Suppressor macrophage (primary cell): ENCODE measurements around the gene SBK1.
A peak's percentile ranks its signal among the peaks of the same experiment; 100 is the strongest.
"Not testable (repeated sequence)": the region's sequence is repeated elsewhere in the genome, so short reads cannot be mapped to it uniquely, and the experiment has no call there.

Source experiments
- DNase-seq, 4 experiments: peaks; one replicate each; pipeline ENCODE4 v3.0.0-alpha.2; 2020 to 2022
- total RNA-seq, 17 experiments: gene quantifications; one replicate each; lab custom pipeline; 2026; ENCODE audit warnings: mixed read lengths in 6 of 17, inconsistent platforms in 3 of 17; lab: John Stamatoyannopoulos, UW

SBK1 gene
- 0 to 2.1 (median 0.06) reads per million in 17 experiments for total RNA-seq

DNA sequence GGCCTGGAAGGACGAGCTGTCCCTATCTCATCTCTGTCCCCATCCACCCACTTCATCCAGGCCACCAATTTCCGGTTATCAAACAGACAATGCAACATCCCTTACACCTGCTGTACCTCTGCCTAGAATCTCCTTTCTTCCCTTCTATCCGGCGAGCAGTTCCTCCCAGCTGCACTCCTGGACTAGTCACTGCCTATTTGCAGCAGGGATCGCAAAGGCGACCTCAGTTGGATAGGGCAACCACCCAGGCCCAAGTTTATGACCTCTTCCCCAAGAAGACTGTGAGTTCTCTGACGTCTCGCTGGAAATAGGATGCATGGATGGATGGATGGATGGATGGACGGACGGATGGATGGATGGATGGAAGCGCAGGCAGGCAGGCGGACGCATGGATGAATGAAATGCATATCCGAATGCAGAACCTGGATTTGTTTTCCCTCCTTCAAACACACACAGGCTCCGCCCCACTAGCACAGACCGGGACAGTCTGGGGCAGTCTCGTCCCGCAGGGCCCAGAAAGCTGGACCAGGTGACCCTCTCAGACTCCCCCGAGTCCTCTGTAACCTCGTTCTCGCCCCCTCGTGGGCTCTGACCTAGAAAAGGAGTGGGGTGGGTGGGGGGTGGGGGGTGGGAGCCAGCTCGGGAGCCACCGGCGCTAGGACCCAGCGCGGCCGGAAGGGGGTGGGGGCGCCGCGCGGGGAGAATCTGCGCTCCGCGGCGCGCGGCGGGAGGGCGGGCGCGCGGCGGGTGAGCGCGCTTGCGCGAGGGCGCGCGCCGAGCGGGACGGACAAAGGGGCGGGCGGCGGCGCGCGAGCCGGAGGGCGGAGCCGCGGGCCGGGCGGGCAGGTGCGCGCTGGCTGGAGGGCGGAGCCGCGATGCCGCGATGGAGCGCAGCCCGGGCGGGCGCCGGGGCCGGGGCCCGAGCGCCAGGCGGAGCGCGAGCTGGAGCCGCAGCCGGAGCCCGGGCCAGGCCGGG, at the start of gene SBK1:
SBK1 (plus strand) TSS at position 875 of the 976 bp plus-strand sequence. CDS start 24,867 bp downstream, outside the sequence.
- peak; percentile 60 to 91 (median 76) for DNase-seq

DNA sequence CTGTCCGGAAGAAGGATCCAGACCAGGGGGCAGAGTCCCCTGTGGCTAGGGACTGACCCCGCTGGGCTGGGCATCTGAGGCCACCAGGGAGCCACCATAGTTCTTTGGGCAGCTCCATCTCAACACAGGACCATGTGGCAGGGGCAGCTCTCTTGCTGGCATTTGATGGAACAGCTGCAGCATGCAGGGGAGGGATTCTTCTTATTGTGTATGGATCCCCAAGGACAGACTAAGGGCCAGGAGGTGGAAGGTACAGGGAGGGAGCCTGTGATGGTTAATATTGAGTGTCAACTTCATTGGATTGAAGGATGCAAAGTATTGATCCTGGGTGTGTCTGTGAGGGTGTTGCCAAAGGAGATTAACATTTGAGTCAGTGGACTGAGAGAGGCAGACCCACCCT, 42.8 kb upstream of the SBK1 start:
- not testable (repeated sequence) for DNase-seq

DNA sequence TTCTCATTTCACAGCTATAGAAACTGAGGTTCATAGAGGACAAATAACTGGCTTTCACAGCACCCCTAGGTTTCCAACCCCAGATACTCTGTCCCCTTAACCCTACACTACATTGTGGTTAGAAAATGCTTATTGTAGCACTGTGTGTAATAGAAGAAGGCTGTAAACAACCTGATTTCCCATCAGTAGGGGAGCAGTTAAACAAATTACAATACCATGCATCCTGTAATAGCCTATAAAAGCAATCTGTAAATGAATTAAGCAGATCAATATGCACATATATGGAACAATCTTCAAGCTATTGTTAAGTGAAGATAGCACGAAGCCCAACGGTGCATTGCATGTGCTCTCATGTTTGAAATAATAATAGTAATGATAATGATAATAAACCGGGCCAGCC, 41.3 kb upstream of the SBK1 start:
- DNase-seq = no peak

DNA sequence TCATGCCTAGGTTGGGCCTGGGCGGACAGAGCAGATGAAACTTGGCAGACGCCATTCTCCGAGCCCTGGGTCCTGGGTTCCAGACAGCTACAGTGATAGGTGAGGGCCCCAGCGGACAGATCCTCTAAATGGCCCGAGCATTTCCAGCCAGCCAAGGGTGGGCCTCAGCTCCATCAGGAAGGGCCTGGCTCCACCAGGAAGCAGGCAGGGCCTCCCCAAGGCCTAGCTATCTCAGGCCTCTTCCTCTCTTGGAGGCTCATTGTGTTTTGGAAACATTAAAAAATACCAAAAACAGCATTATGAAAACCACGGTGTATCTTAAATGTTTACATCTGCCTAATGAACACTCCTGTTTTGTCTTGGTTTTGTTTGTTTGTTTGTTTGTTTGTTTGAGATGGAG, 38.2 kb upstream of the SBK1 start:
- no peak for DNase-seq

DNA sequence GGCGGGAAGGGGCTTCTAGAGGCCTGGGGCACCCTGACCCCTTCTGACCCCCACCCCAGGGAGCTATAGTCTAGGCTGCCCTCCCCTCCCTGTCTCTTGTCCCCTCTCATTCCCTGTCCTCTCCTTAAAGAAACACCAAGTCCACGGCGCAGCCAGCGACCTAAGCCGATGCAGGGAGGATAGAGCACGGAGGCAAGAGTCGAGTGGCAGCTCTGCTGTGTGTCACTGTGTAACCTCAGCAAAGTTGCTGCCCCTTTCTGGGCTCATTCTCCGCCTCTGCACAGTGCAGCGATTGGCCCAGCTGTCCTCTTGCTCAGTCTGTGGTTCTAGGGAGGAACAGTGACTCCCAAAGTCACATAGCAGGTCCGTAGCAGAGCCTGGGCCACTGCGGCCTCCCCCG, 36.5 kb upstream of the SBK1 start:
- DNase-seq = no peak

DNA sequence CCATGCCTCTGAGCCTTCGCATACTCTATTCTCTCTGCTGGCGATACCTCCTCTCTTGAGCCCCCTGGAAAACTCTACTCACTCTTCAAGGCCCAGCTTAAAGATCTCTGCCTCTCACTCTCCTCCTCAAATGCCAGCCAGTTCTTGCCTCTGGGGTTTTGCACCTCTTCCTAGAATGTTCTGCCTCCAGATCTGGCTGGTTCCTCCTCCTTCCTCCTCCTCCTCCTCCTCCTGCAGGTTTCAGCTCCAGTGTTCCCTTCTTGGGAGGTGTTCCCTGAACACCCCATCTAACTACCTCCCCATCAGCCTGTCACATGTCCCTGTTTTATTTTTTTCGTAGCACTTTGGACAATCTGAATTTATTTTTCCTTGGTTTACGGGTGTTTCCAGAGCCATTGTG, 35.1 kb upstream of the SBK1 start:
- DNase-seq = no peak

DNA sequence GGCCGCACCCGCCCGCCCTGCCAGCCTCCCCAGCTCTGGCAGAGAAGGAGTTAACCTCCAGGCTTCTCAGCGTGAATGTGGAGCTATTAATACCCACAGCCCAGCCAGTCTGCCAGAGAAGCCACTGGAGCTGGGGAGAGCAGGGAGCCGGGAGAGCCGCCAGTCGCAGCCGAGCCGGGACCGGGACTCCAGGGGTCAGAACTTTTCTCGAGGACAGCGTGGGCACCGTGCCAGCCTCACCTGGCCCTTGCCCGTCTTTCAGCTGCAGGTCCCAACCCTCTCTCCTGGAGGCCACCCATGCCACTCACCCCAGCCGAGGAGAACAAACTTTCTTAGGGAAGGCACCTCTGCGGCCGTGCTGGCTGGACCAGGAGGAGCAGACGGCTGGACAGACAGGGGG, 33.8 kb upstream of the SBK1 start:
- DNase-seq = no peak

DNA sequence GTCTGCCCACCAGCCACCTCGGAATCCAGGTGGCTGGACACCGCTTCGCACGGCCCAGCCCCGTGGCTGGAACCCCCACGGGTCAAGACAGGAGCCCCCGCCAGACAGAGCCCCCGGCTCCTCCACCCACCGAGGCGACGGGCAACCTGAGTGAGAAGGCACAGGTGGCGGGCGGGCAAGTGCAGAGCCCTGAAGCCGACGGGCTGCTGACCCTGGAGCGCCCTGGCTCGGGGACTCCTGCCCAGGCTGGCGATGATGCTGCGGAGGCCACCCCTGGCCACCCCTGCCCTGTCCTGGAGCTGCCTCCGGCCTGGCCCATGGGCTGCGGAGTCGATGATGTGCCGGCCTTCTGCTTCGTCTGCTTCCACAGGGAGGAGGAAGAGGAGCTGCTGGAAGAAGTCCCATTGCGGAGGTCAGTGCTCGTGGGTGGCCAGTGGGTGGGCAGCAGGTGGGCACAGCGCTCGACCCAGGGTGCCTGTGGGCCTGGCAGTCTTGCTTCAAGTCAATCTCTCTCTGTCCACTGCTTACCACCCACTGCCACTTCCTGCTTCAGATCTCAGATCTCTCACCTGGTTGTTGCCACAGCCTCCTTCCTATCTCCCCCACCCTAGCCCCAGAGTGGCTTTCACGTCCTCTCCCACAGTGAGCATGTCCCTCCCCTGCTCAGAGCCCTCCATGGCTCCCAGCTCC, 33.1 kb upstream of the SBK1 start:
- DNase-seq = no peak

DNA sequence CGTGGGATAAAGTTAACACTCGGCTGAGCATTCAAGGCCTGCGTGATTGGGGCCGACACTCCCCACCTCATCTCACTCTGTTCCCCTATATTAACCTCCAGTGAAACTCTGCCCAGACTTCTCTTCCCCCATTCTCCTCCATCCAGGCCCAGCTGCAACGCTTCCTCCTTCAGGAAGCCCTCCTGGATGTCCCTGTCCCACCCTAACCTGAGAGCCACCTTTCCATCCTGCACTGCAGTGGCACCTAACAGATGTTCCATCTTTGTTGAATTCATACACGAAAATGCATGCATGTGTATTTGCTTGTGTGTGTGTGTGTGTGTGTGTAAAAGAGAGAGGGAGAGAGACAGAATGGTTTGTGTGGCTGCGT, 32.6 kb upstream of the SBK1 start:
- no peak for DNase-seq

DNA sequence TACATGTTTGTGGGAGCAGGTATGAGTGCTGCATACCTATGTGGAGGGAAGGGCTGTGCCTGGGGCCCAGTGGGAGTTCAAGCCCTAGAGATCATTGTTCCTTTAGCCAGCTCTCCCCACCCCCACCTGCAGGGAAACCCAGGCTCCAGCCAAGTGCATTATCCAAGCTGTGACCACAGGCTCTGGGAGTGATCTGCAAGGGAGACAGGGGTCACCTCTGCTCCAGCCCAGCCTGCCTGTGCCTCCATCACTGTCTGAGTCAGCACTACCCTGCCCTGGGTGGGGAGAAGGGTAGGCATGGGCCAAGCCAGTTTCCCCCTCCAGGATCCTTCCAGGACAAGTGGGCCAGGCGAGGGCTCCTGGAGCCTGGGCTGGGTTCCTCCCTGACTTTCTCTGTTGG, 32.1 kb upstream of the SBK1 start:
- DNase-seq = no peak

DNA sequence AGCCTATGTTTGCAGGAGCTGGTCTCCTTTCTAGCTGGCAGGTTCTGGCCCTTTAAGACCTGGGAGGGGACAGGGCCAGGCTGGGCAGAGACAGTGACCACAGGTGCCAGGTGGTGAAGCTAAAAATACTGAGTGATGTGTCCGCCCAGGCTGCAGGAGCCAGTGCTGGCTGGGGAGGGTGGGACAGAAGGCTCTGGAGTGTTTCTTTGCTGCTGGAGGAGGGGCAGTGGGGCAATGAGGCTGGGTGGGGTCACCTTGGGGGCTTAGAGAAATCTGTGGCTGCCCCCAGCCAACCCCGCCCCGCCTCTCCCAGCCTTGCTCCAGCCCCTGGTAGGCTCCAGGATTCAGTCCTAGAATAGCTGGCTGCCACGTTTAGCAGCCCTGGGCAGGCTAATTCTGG, 30.4 kb upstream of the SBK1 start:
- no peak for DNase-seq

DNA sequence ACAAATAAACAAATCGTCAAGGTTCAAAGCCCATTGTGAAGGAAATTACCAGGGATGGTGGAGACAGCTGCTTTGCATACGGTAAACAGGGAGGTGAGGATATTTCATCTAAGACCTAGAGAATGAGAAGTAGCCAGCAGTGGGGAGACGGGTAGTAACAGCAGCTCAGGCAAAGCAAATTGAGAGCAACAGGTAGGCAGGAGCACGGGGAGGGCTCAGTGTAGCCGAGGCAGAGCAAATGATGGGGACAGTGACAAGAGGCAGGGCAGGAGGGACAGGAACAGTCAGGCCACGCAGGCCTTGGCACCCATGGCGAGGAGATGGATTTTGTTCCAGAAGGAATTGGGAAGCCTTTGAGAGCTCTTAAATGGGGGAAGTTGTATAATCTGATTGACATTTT, 29.0 kb upstream of the SBK1 start:
- no peak for DNase-seq

DNA sequence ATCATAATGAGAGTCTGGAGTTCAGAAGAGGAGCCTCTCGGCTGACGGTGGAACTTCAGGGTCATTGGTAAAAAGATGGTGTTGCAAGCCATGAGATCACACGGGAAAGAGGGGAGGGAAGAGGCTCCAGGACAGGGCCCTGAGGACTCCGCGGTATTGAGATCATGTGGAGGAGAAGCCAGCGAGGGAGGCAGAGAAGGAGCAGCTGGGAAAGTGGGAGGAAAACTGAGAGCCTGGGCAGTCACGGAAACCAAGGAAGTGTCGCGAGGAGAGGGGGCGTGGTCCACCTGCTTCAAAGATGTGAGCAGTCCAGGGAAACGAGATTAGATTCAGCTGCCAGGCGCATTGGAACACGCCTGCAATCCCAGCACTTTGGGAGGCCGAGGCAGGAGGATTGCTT, 27.7 kb upstream of the SBK1 start:
- DNase-seq = peak; percentile 2 to 63 (median 31)

DNA sequence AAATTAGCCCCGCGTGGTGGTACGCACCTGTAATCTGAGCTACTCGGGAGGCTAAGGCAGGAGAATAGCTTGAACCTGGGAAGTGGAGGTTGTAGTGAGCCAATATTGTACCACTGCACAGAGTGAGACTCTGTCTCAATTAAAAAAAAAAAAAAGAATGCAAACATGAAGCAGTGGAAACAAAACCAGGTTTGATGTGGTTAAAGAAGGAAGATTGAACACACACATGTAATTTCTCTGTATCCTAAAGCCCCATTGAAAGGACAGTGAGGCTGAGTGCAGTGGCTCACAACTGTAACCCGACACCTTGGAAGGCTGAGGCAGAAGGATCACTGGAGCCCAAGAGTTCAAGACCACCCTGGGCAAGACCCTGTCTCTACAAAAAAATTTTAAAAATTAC, 26.5 kb upstream of the SBK1 start:
- DNase-seq = no peak

DNA sequence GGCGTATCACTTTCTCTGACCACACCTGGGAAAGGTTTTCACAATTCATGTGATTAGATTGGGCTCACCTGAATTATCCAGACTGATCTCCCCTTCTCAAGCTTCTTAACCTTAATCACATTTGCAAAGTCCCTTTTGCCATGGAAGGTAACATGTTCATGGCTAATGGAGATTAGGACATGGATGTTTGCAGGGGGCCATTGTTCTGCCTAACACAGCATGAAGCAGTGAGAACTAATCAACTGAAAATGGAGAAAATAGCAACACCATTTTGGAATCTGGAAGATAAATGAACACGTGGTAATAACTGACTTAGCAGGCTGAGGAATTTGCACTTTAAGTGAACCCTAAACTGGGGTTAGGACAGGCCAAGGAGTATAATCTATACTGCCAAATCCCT, 25.0 kb upstream of the SBK1 start:
- DNase-seq = no peak

DNA sequence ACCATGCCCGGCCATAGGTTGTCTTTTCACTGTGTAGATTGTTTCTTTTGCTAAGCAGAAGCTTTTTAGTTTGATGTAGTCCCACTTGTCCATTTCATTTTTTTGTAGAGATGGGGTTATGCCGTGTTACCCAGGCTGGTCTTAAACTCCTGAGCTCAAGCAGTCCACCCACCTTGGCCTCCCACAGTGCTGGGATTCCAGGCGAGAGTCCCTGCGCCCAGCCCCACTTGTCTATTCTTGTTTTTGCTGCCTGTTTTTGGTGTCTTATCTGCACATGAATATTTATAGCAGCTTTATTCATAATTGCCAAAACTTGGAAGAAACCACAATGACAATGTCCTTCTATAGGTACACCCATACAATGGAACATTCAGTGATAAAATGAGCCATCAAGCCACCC, 18.8 kb upstream of the SBK1 start:
- DNase-seq = no peak

DNA sequence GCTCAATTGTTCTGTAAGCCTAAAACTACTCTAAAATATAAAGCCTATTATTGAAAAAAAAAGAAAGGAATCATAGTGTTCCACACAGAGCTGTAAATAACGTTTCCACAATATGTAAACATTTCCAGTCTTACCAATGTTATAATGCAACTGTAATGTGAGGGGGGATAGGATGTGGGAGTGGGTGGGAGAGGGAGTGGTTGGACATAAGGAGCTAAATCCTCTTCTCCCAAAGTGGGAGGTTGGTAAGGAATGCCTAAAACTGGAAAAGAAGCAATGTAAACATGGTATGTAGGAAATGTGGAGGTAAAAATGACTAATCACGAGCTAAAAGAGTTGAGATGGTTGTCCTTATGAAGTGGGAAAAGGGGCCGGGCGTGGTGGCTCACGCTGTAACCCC, 17.6 kb upstream of the SBK1 start:
- DNase-seq = no peak

DNA sequence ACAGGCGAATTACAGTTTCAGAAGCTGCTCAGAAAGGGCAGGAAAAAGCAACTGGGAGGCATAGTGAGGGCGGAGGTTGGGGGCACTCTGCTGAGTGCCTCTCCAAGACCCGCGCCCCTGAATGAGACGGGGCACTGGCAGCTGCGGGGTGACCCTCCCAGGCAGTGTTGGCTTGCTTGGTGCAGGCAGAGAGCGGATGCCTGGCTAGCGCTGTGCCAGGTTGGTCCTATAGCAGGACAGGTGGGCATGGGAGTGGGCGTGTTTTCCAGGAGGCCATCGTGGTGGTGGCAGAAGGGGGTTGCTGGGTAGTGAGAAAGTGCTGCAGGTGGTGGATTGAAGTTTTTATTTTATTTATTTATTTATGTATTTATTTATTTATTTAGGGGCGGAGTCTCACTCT, 16.0 kb upstream of the SBK1 start:
- DNase-seq = no peak

DNA sequence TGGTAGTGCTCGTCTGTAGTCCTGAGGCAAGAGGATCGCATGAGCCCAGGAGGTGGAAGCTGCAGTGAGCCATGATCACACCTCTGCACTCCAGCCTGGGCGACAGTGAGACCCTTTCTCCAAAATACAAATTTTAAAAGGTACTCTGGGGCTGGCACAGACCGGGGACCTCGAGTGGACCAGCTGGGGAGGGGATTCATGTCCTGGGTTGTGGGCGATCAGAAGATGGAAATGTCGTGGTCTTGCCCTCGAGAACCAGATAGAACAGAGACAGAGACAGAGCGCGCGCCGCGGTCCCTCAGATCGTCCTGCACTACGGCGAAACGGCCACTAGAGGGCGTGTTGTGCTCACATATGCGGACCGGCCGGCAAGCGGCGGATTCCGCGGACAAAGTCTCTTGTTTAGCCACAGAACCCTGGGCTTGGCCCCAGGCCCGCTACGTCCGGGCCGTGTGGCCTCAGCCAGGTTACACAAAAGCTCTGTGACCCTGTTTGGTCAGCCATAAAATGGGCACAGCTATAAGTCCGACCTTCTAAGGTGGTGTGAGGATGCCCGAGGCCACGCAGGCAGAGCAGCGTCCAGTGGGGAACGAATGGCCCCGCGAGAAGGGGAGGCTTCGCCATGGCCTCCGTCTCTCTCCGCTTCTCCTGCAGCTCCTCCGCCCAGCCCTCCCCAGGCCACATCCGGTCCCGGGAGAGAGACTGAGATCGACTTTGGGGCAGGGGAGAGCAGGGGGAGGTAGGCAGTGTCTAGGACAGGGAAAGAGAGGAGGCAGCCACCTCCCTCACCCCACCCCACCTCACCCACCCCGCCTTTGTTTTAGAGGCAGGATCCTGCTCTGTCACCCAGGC, 14.6 kb upstream of the SBK1 start:
- DNase-seq = peak; percentile 81 to 92 (median 91)

DNA sequence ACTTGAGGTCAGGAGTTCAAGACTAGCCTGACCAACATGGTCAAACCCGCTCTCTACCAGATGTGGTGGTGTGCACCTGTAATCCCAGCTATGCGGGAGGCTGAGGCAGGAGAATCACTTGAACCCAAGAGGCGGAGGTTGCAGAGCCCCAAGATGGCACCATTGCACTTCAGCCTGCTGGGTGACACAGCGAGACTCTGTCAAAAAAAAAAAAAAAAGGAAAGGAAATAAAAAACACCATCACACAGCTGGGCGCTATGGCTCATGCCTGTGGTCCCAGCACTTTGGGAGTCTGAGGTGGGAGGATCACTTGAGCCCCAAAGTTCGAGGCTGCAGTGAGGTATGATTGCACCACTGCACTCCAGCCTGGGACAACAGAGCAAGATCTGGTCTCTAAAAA, 13.3 kb upstream of the SBK1 start:
- no peak for DNase-seq

DNA sequence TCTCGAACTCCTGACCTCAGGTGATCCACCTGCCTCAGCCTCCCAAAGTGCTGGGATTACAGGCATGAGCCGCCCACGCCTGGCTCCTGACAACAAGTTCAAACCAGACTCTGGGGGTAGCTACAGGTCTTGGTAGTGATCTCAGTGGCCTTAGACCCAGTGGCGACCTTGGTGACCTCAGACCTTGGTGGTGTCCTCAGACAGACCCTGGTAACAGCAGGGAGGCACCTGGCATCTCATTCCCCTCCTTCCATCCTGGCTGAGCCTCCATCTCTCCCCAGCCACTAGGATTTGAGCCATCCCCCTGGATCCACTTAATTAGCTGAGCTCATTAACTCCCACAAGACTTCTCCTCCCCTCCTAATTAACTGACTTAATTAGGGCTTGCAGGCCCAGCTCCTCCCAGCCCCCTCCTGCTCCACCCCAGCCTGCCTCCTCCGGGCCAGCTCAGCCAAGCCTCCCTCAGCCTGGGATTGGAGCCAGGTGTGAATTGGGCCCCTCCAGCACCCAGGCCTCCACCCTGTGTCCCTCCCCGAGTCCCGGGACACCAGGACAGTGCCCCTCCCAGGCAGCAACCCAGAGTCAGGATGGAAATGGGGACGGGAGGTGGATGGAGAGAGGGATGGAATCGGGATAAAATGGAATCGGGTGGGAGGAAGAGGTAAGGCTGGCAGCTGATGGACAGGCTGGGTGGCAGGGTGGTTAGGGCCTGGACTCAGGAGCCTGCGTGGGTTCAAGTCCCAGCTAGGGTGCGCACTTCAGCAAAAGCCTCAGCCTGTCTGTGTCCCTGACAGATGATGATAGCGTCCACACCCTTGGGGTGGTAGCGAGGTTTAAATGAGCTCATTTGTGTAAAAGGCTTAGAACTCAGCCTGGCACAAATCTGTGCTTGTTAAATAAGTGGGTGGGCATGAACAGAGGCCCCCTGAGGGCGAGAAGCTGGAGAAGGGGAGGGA, 11.2 kb upstream of the SBK1 start:
- no peak for DNase-seq

DNA sequence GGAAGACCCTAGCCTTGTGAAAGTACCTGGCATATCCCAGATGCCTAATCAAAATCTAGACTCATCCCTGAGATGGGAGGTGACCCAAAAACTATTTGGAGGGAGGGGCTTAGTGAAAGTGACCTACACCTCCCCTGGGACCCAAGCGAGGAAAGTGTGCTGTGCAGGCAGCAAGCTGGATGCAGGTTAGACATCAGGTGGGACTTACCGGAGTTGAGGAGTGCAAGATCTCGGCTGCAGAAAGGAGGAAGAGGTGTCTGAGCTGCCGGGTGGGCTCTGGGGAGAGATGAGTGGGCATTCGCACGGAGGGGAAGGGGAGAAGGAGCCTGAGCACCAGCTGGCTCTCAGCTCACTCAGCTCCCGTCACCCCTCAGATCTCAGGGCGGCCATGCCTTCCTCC, 10.3 kb upstream of the SBK1 start:
- no peak for DNase-seq
